SK-N-SH (cell line): Measurements from ENCODE around the gene RAMACL. TPM values are rescaled to one million over a fixed set of nuclear protein-coding genes. Genes with fewer than 3 reads are reported as not detected.
A peak's percentile ranks its signal among the peaks of the same experiment; 100 is the strongest.

Experiments
- CTCF ChIA-PET: fragments of 300-600, 350-600 bp; formaldehyde crosslinking; extraction: SDS; loops from one replicate; lab custom pipeline; 2021; lab: Yijun Ruan, JAX
- POLR2A ChIA-PET: fragments of 350-600 bp; sonication (Branson Sonifier 250); formaldehyde crosslinking; extraction: SDS; loops from one replicate; lab custom pipeline; 2020; ENCODE audit warnings: antibody characterized with exemption, inconsistent platforms; lab: Yijun Ruan, JAX
- DNase-seq: peaks from one replicate; pipeline ENCODE4 v3.0.0; 2012
- H2AFZ ChIP-seq: fragments of 200-600 bp; sonication (generic); 2 replicates; pipeline ENCODE4 v1.8.1; 2016; ENCODE audit warnings: antibody characterized with exemption, mild to moderate bottlenecking, low read depth
- H3F3A ChIP-seq: fragments of 200-600 bp; sonication (generic); replicated peaks from 2 replicates; pipeline ENCODE3; 2016; ENCODE audit warnings: antibody characterized with exemption, mild to moderate bottlenecking; ENCODE audit not compliant: insufficient read depth
- H3K27ac ChIP-seq, 2 experiments: fragments of 200-500 bp in 1 of 2; fragments of 200-600 bp in 1 of 2; sonication (Bioruptor generic) in 1 of 2; sonication (generic), shearing (Covaris generic) in 1 of 2; 2 replicates each; pipeline versions ENCODE4 v1.5.1 to v1.6.1; 2014 to 2016; ENCODE audit warnings: low read depth in 2 of 2, inconsistent platforms in 1 of 2, low read length in 1 of 2, mild to moderate bottlenecking in 1 of 2, mixed read lengths in 1 of 2
- H3K27me3 ChIP-seq: fragments of 200-600 bp; sonication (generic), shearing (Covaris generic); 2 replicates; pipeline ENCODE4 v1.6.1; 2016; ENCODE audit warnings: mixed run types; ENCODE audit not compliant: insufficient read depth
- H3K36me3 ChIP-seq, 2 experiments: fragments of 200-500 bp in 1 of 2; fragments of 200-600 bp in 1 of 2; sonication (Bioruptor generic) in 1 of 2; sonication (generic) in 1 of 2; replicated peaks in 1 of 2; 2 replicates each; pipeline versions ENCODE3 to v1.5.1; 2014 to 2016; ENCODE audit warnings: low read length in 1 of 2, mild to moderate bottlenecking in 1 of 2; ENCODE audit not compliant: insufficient read depth in 2 of 2, control insufficient read depth in 1 of 2
- H3K4me1 ChIP-seq, 2 experiments: fragments of 200-500 bp in 1 of 2; fragments of 200-600 bp in 1 of 2; sonication (Bioruptor generic) in 1 of 2; sonication (generic), shearing (Covaris generic) in 1 of 2; 2 replicates each; pipeline versions ENCODE4 v1.5.1 to v1.6.1; 2014 to 2016; ENCODE audit warnings: low read depth in 1 of 2, low read length in 1 of 2, mixed run types in 1 of 2; ENCODE audit not compliant: insufficient read depth in 2 of 2, control insufficient read depth in 1 of 2
- H3K4me2 ChIP-seq: fragments of 200-600 bp; sonication (generic), shearing (Covaris generic); 2 replicates; pipeline ENCODE4 v1.6.1; 2017; ENCODE audit warnings: mixed run types
- H3K4me3 ChIP-seq, 2 experiments: fragments of 200-500 bp in 1 of 2; fragments of 200-600 bp in 1 of 2; sonication (Bioruptor generic) in 1 of 2; sonication (generic), shearing (Covaris generic) in 1 of 2; 2 replicates each; pipeline versions ENCODE4 v1.5.1 to v1.8.1; 2014 to 2016; ENCODE audit warnings: low read depth in 2 of 2, inconsistent platforms in 1 of 2, low read length in 1 of 2, mild to moderate bottlenecking in 1 of 2, mixed read lengths in 1 of 2, moderate library complexity in 1 of 2
- H3K79me2 ChIP-seq: fragments of 200-600 bp; sonication (generic); 2 replicates; pipeline ENCODE4 v1.8.1; 2017; ENCODE audit warnings: mild to moderate bottlenecking; ENCODE audit not compliant: insufficient read depth
- H3K9ac ChIP-seq: fragments of 200-600 bp; sonication (generic); 2 replicates; pipeline ENCODE4 v1.6.1; 2017; ENCODE audit warnings: mixed run types
- H3K9me2 ChIP-seq: fragments of 200-600 bp; sonication (generic); 2 replicates; pipeline ENCODE4 v1.6.1; 2017; ENCODE audit warnings: mixed run types
- H3K9me3 ChIP-seq: fragments of 200-600 bp; sonication (generic); 2 replicates; pipeline ENCODE4 v1.6.1; 2017; ENCODE audit warnings: mixed run types, mild to moderate bottlenecking, moderate library complexity
- H4K20me1 ChIP-seq: fragments of 200-600 bp; sonication (generic); 2 replicates; pipeline ENCODE4 v1.6.1; 2017; ENCODE audit warnings: mild to moderate bottlenecking, mixed run types; ENCODE audit not compliant: insufficient read depth
- CHD2 ChIP-seq: fragments of 150-350 bp; IDR thresholded peaks from 2 replicates; pipeline ENCODE4 v1.6.1; 2018; ENCODE audit warnings: low read length; ENCODE audit not compliant: partially characterized antibody
- ELF1 ChIP-seq: IDR thresholded peaks from 2 replicates; pipeline ENCODE4 v1.4.0; 2012
- EP300 ChIP-seq, 2 experiments: IDR thresholded peaks; 2 replicates each; pipeline versions ENCODE4 v1.4.0 to v1.6.1; 2012; ENCODE audit warnings: borderline replicate concordance in 1 of 2, low read depth in 1 of 2, low read length in 1 of 2
- EZH2phosphoT487 ChIP-seq: fragments of 200-600 bp; sonication (generic); IDR thresholded peaks from 2 replicates; pipeline ENCODE4 v1.6.1; 2017; ENCODE audit warnings: low read depth, mixed run types, mild to moderate bottlenecking, antibody characterized with exemption, moderate library complexity, borderline replicate concordance
- FOSL2 ChIP-seq: IDR thresholded peaks from 2 replicates; pipeline ENCODE4 v1.4.0; 2012; ENCODE audit warnings: low read depth, mild to moderate bottlenecking, moderate library complexity, borderline replicate concordance
- FOXJ3 ChIP-seq: sonication (generic); formaldehyde crosslinking; IDR thresholded peaks from 2 replicates; pipeline ENCODE4 v1.5.1; 2020; ENCODE audit warnings: mild to moderate bottlenecking, missing genetic modification reagents
- FOXM1 ChIP-seq: IDR thresholded peaks from 2 replicates; pipeline ENCODE4 v1.4.0; 2012; ENCODE audit warnings: low read depth, mild to moderate bottlenecking
- GABPA ChIP-seq: IDR thresholded peaks from 2 replicates; pipeline ENCODE4 v1.4.0; 2012; ENCODE audit warnings: low read depth, mild to moderate bottlenecking
- MXI1 ChIP-seq: IDR thresholded peaks from 2 replicates; pipeline ENCODE4 v1.6.1; 2012; ENCODE audit warnings: mild to moderate bottlenecking, low read depth, low read length, improper control_type of control experiment
- NFIC ChIP-seq: IDR thresholded peaks from 2 replicates; pipeline ENCODE4 v1.4.0; 2012; ENCODE audit warnings: borderline replicate concordance
- NRF1 ChIP-seq: IDR thresholded peaks from 2 replicates; pipeline ENCODE4 v1.6.1; 2012; ENCODE audit warnings: low read depth, mild to moderate bottlenecking, low read length
- RAD21 ChIP-seq: IDR thresholded peaks from 2 replicates; pipeline ENCODE4 v1.6.1; 2012; ENCODE audit warnings: mild to moderate bottlenecking, low read length
- RCOR1 ChIP-seq: fragments of 150-350 bp; IDR thresholded peaks from 2 replicates; pipeline ENCODE4 v1.6.1; 2017; ENCODE audit warnings: antibody characterized with exemption, low read length
- RXRA ChIP-seq: IDR thresholded peaks from 2 replicates; pipeline ENCODE4 v1.4.0; 2012; ENCODE audit warnings: low read depth, mild to moderate bottlenecking, borderline replicate concordance
- TCF12 ChIP-seq: IDR thresholded peaks from 2 replicates; pipeline ENCODE4 v1.4.0; 2012
- TEAD4 ChIP-seq: IDR thresholded peaks from 2 replicates; pipeline ENCODE4 v1.4.0; 2012; ENCODE audit warnings: mild to moderate bottlenecking, borderline replicate concordance; ENCODE audit not compliant: insufficient read depth
- WGBS: methylation state at CpG from one replicate; pipeline ENCODE4 v1.1.6; 2017; ENCODE audit warnings: low lambda C conversion rate; 5-methylcytosine and 5-hydroxymethylcytosine counted together
- polyA plus RNA-seq, 3 experiments: library from polyadenylated mRNA; depleted of rRNA; stranded (reverse); fragments of >200 nt; gene quantifications; 2 replicates each; pipeline ENCODE4 v1.2.3, GENCODE V29; 2012
- TF ChIP-seq, protein P1 (sequence below): fragments of 200-600 bp; sonication (generic); IDR thresholded peaks from 2 replicates; pipeline ENCODE4 v1.6.1; 2017; ENCODE audit warnings: antibody characterized with exemption, mild to moderate bottlenecking, moderate library complexity
- TF ChIP-seq, protein P2 (sequence below): fragments of 150-350 bp; IDR thresholded peaks from 2 replicates; pipeline ENCODE4 v1.6.1; 2016; ENCODE audit warnings: mild to moderate bottlenecking, low read depth, low read length
- TF ChIP-seq, protein P3 (sequence below): IDR thresholded peaks from 2 replicates; pipeline ENCODE4 v1.4.0; 2012; ENCODE audit warnings: low read depth
- TF ChIP-seq, protein P4 (sequence below): IDR thresholded peaks from 2 replicates; pipeline ENCODE4 v1.4.0; 2012; ENCODE audit warnings: low read depth, borderline replicate concordance
- TF ChIP-seq, protein P5 (sequence below): fragments of 150-350 bp; IDR thresholded peaks from 2 replicates; pipeline ENCODE4 v1.6.1; 2017; ENCODE audit warnings: antibody characterized with exemption, low read length, low read depth, borderline replicate concordance

Gene RAMACL
- polyA plus RNA-seq, 1 of the 3 experiments (the other 2 are of a cell fraction), result 0.10 TPM

DNA sequence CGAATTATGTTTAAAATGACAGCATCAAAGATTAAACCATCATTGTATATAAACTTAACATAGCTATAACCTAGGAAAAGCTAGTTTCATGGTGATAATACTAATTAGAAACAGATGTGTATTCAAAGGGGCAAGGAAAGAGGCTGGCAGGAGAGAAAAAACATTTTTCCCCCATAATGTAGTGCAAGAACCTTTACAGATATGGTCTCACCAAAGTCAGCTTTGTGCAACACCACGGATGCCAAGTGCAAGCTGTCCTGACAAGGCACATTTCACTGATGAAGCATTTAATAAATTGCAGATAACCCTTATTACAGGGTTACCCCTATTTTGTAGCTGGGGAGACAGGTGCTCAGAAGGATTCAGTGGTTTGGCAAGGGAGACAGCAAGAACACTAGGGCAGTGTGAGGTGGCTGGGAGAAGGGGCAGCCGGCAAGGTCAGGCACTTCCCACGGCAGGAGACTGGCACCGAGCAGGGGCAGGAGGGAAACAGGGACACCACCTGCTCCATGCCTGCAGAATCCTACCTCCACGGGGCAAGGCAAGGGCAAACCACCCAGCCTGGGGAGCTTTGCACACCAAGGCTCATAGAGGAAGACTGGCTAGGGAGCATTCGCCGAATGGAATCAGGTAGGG lies 34.1 kb upstream of the RAMACL start:
- H3F3A ChIP-seq, result peaks cover 41% of the 10 kb centered on the region
- peak; percentile 48 for DNase-seq
- WGBS, result 42% methylated on average over 5 of the region's 8 CpGs
- no peak overlapping the region for H2AFZ ChIP-seq
- H3K4me3 ChIP-seq, result peak overlapping the region; percentile 26 to 49
- H3K27ac ChIP-seq, result peak overlapping the region; percentile 93 to 97
- POLR2A ChIA-PET, result interaction anchor here (0.9 to 1.4 kb wide), 2 partner anchors 128 to 130 kb away, joined by 3 to 5 read pairs; no protein-coding TSS in a partner anchor
- H3K4me2 ChIP-seq, result peak overlapping the region; percentile 78
- CTCF ChIA-PET, result interaction anchor here (0.9 to 1.6 kb wide), 6 partner anchors 69 to 185 kb away, joined by 3 to 4 read pairs (median 3); no protein-coding TSS in a partner anchor
- no peaks in the 10 kb centered on the region for H3K9me3 ChIP-seq
- TF ChIP-seq GABPA (no peak), NRF1 (no peak), FOXJ3 (CRISPR knock-in tag) (no peak), CHD2 (no peak), FOSL2 (no peak), MXI1 (no peak; the same call in 1 of the 2 replicates), RXRA (no peak), EP300 (IDR thresholded peaks at IDR 0.05; ENCODE audit: borderline replicate concordance in 1 of 2, low read depth in 1 of 2, low read length in 1 of 2) (no peak; a peak in 2 of 4 replicates), FOXM1 (no peak), TEAD4 (no peak), RCOR1 (peak; percentile 12; the same call in 1 of the 2 replicates), ELF1 (no peak), EZH2phosphoT487 (no peak), NFIC (no peak), TCF12 (peak; percentile 33; the same call in 1 of the 2 replicates), RAD21 (peak; percentile 15; the same call in 1 of the 2 replicates)
- TF ChIP-seq, protein P1, sequence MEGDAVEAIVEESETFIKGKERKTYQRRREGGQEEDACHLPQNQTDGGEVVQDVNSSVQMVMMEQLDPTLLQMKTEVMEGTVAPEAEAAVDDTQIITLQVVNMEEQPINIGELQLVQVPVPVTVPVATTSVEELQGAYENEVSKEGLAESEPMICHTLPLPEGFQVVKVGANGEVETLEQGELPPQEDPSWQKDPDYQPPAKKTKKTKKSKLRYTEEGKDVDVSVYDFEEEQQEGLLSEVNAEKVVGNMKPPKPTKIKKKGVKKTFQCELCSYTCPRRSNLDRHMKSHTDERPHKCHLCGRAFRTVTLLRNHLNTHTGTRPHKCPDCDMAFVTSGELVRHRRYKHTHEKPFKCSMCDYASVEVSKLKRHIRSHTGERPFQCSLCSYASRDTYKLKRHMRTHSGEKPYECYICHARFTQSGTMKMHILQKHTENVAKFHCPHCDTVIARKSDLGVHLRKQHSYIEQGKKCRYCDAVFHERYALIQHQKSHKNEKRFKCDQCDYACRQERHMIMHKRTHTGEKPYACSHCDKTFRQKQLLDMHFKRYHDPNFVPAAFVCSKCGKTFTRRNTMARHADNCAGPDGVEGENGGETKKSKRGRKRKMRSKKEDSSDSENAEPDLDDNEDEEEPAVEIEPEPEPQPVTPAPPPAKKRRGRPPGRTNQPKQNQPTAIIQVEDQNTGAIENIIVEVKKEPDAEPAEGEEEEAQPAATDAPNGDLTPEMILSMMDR, result no peak
- TF ChIP-seq, protein P2, sequence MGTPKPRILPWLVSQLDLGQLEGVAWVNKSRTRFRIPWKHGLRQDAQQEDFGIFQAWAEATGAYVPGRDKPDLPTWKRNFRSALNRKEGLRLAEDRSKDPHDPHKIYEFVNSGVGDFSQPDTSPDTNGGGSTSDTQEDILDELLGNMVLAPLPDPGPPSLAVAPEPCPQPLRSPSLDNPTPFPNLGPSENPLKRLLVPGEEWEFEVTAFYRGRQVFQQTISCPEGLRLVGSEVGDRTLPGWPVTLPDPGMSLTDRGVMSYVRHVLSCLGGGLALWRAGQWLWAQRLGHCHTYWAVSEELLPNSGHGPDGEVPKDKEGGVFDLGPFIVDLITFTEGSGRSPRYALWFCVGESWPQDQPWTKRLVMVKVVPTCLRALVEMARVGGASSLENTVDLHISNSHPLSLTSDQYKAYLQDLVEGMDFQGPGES, result no peak
- TF ChIP-seq, protein P3, sequence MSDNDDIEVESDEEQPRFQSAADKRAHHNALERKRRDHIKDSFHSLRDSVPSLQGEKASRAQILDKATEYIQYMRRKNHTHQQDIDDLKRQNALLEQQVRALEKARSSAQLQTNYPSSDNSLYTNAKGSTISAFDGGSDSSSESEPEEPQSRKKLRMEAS, result no peak
- TF ChIP-seq, protein P4, sequence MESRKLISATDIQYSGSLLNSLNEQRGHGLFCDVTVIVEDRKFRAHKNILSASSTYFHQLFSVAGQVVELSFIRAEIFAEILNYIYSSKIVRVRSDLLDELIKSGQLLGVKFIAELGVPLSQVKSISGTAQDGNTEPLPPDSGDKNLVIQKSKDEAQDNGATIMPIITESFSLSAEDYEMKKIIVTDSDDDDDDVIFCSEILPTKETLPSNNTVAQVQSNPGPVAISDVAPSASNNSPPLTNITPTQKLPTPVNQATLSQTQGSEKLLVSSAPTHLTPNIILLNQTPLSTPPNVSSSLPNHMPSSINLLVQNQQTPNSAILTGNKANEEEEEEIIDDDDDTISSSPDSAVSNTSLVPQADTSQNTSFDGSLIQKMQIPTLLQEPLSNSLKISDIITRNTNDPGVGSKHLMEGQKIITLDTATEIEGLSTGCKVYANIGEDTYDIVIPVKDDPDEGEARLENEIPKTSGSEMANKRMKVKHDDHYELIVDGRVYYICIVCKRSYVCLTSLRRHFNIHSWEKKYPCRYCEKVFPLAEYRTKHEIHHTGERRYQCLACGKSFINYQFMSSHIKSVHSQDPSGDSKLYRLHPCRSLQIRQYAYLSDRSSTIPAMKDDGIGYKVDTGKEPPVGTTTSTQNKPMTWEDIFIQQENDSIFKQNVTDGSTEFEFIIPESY, result no peak
- TF ChIP-seq, protein P5, sequence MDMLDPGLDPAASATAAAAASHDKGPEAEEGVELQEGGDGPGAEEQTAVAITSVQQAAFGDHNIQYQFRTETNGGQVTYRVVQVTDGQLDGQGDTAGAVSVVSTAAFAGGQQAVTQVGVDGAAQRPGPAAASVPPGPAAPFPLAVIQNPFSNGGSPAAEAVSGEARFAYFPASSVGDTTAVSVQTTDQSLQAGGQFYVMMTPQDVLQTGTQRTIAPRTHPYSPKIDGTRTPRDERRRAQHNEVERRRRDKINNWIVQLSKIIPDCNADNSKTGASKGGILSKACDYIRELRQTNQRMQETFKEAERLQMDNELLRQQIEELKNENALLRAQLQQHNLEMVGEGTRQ, result no peak
- TF ChIP-seq, all 33 proteins: peak for 3
- no peaks in the 10 kb centered on the region for H3K9me2 ChIP-seq
- H3K27me3 ChIP-seq, result no peaks in the 10 kb centered on the region
- H3K79me2 ChIP-seq, result peaks cover 83% of the 10 kb centered on the region
- H3K36me3 ChIP-seq, result peaks cover 19 to 22% of the 10 kb centered on the region in 2 experiments
- peak overlapping the region; percentile 67 for H3K9ac ChIP-seq
- peaks cover 37 to 78% of the 10 kb centered on the region in 2 experiments for H3K4me1 ChIP-seq
- no peaks in the 10 kb centered on the region; the same call in 1 of the 2 replicates for H4K20me1 ChIP-seq
